ENCODE data around the gene TEKTIP1.

DNA sequence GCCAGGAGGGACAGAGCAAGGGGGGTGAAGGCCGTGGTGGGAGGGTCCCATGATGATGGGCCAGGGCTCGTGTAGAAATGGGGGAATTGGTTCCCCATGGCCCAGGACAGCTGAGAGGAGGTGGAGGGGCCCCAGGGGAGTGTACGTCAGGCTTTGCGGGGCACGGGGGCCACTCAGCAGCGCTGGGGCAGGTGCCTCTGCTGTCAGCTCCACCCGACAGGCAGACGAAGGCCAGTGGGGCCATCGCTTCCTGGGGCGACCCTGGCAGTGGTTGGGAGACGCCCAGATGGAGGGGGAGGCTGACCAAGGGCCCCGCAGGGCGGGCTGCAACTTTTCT is 1.9 kb upstream of the TEKTIP1 start:
- TF ChIP-seq, protein P1, sequence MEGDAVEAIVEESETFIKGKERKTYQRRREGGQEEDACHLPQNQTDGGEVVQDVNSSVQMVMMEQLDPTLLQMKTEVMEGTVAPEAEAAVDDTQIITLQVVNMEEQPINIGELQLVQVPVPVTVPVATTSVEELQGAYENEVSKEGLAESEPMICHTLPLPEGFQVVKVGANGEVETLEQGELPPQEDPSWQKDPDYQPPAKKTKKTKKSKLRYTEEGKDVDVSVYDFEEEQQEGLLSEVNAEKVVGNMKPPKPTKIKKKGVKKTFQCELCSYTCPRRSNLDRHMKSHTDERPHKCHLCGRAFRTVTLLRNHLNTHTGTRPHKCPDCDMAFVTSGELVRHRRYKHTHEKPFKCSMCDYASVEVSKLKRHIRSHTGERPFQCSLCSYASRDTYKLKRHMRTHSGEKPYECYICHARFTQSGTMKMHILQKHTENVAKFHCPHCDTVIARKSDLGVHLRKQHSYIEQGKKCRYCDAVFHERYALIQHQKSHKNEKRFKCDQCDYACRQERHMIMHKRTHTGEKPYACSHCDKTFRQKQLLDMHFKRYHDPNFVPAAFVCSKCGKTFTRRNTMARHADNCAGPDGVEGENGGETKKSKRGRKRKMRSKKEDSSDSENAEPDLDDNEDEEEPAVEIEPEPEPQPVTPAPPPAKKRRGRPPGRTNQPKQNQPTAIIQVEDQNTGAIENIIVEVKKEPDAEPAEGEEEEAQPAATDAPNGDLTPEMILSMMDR (conservative IDR thresholded peaks at IDR 0.05; ENCODE audit: low read length), result no peak
- TF ChIP-seq EZH2phosphoT487 (IDR thresholded peaks at IDR 0.05; ENCODE audit: borderline replicate concordance), result no peak
